GM13977 (cell line): ENCODE data around the gene TTC39C.

Experiments
- DNase-seq: peaks from one replicate; pipeline ENCODE4 v3.0.0; 2012; ENCODE audit warnings: low spot score
- CTCF ChIP-seq: IDR thresholded peaks from 2 replicates; pipeline ENCODE4 v1.5.1; 2012; ENCODE audit warnings: mild to moderate bottlenecking, control low read depth; ENCODE audit not compliant: insufficient read depth; ENCODE audit errors: extremely low read depth, missing control alignments
- in situ Hi-C: fragments of 300-500 bp; cut with MboI; formaldehyde crosslinking; loops from one replicate; pipeline ENCODE4 v1.12.0; 2022; ENCODE audit warnings: low sequenced_read_pairs, low pct_unique_long_range_greater_than_20kb, mixed read lengths, inconsistent platforms; ENCODE audit not compliant: unreplicated experiment

The TTC39C gene

GRCh38 chr18:24089515-24090337 lies 75.2 kb downstream of the TTC39C start:
- TF ChIP-seq CTCF, result no peak
- no peak for DNase-seq
- in situ Hi-C loops, result no loop called here

- in situ Hi-C loops, result no loop called here
- no peak for TF ChIP-seq CTCF
Observed at GRCh38 chr18:24090876-24091275, 76.3 kb downstream of the TTC39C start.

GRCh38 chr18:24094561-24094960 lies 80.0 kb downstream of the TTC39C start:
- TF ChIP-seq CTCF, result no peak
- no peak for DNase-seq
- in situ Hi-C loops, result no loop called here

More at GRCh38 chr18:24090876-24091275, 76.3 kb downstream of the TTC39C start:
- no peak for DNase-seq

- no peak for TF ChIP-seq CTCF
- in situ Hi-C loops, result no loop called here
- DNase-seq, result no peak
Observed at GRCh38 chr18:24095976-24096375, 81.4 kb downstream of the TTC39C start.

- in situ Hi-C loops, result no loop called here
- DNase-seq, result no peak
- no peak for TF ChIP-seq CTCF
Observed at GRCh38 chr18:24103320-24104021, 88.9 kb downstream of the TTC39C start.

GRCh38 chr18:24104486-24104885 lies 89.9 kb downstream of the TTC39C start:
- DNase-seq, result no peak
- in situ Hi-C loops, result no loop called here
- no peak for TF ChIP-seq CTCF
